ENCODE data around the gene C1orf226. TPM values are rescaled to one million over a fixed set of nuclear protein-coding genes. Genes with fewer than 3 reads are reported as not detected.

Gene C1orf226
- total and polyA plus RNA-seq, 9 of the 15 experiments (the other 6 are each of a cell fraction or from before 2014, with no cell fraction given) = 0.10 to 1.4 (median 0.47) TPM

- TF ChIP-seq SREBF1 (IDR thresholded peaks at IDR 0.05; ENCODE audit: borderline replicate concordance, low read depth, low read length) (no peak), FOXK2 (conservative IDR thresholded peaks at IDR 0.05 in 1 of 2, IDR thresholded peaks at IDR 0.05 in 1 of 2; ENCODE audit: low read depth in 2 of 2) (no peak), ZNF785 (CRISPR knock-in tag; IDR thresholded peaks at IDR 0.05) (no peak), LARP7 (IDR thresholded peaks at IDR 0.05) (no peak), CHD1 (IDR thresholded peaks at IDR 0.05; ENCODE audit: low read length) (no peak), NFE2 (IDR thresholded peaks at IDR 0.05; ENCODE audit: low read depth) (peak; percentile 78), TGIF2 (CRISPR knock-in tag; IDR thresholded peaks at IDR 0.05) (no peak), DPF2 (IDR thresholded peaks at IDR 0.05) (no peak), ZNF140 (CRISPR knock-in tag; IDR thresholded peaks at IDR 0.05) (no peak), C11orf30 (IDR thresholded peaks at IDR 0.05; ENCODE audit: low read depth) (peak; percentile 60), MAFG (tag; conservative IDR thresholded peaks at IDR 0.05) (peak; percentile 36; the same call in 1 of the 2 replicates), ZNF316 (IDR thresholded peaks at IDR 0.05) (peak; percentile 74)
Observed at GRCh38 chr1:162388083-162388594, 6.6 kb downstream of the C1orf226 start (continued).

GRCh38 chr1:162388615-162389014 lies 7.1 kb downstream of the C1orf226 start:
- BruUV-seq (replicated peaks) = no TSS peak
- Histone ChIP-seq H3K9me3 (replicated peaks; ENCODE audit: control insufficient read depth, insufficient read depth, low read depth, low read length) (no peaks in the 10 kb centered on the region), H3K9ac (ENCODE audit: insufficient read depth in 1 of 2, low read depth in 2 of 2, low read length in 2 of 2) (peak overlapping the region; percentile 26 to 62; a peak in 2 of 4 replicates), H3K27me3 (ENCODE audit: control insufficient read depth in 2 of 2, insufficient read depth in 2 of 2, low read length in 2 of 2) (no peaks in the 10 kb centered on the region), H3K4me3 (no peak overlapping the region), H3K79me2 (ENCODE audit: control insufficient read depth, insufficient read depth, low read length) (peaks cover 12% of the 10 kb centered on the region; the same call in 2 of the 3 replicates), H4K20me1 (replicated peaks; ENCODE audit: control insufficient read depth, insufficient read depth, low read length) (no peaks in the 10 kb centered on the region), H3K27ac (ENCODE audit: extremely low read depth, low read depth, low read length) (peak overlapping the region; percentile 55), H3K36me3 (ENCODE audit: control insufficient read depth, insufficient read depth, low read length) (no peaks in the 10 kb centered on the region; the same call in 2 of the 3 replicates), H3K4me2 (ENCODE audit: insufficient read depth, low read length) (peak overlapping the region; percentile 48; the same call in 1 of the 2 replicates), H3K9me1 (ENCODE audit: control insufficient read depth, insufficient read depth, low read length) (peaks cover 7% of the 10 kb centered on the region), H2AFZ (ENCODE audit: low read depth, low read length) (peak overlapping the region; percentile 52), H3K4me1 (replicated peaks in 1 of 2; ENCODE audit: control insufficient read depth in 2 of 2, insufficient read depth in 2 of 2, low read length in 2 of 2) (peaks cover 64 to 80% of the 10 kb centered on the region in 2 experiments)
- CTCF ChIA-PET (ENCODE audit: low intra/inter-chr PET ratio) = no interaction called here
- POLR2A ChIA-PET = interaction anchor here (0.8 to 2.8 kb wide), 4 partner anchors 8 to 89 kb away, joined by 3 to 17 read pairs (median 6); no protein-coding TSS in a partner anchor
- no peak for FAIRE-seq
- in situ Hi-C loops (cut with MboI) = no loop called here
- TF ChIP-seq TRIM28 (IDR thresholded peaks at IDR 0.05) (no peak), ATF6 (CRISPR knock-in tag; IDR thresholded peaks at IDR 0.05) (peak; percentile 40; the same call in 1 of the 2 replicates)
- ATAC-seq = no peak
- peak in 1 of 4 experiments; percentile 11 for DNase-seq (ENCODE audit: extremely low read depth in 1 of 4, low spot score in 3 of 4)
- WGBS (ENCODE audit: insufficient coverage, low coverage, missing lambda C conversion rate) = 83% methylated on average over 5 of the region's 5 CpGs
- intact Hi-C loops (cut with micrococcal nuclease) = no loop called here
